A549 (cell line): ENCODE data around the gene GSE1.

Experiments
- MAX ChIP-seq: IDR thresholded peaks from 2 replicates; pipeline ENCODE4 v1.6.1; 2012
- POLR2A ChIP-seq: IDR thresholded peaks from 2 replicates; pipeline ENCODE4 v1.6.1; 2012; ENCODE audit warnings: mild to moderate bottlenecking, low read length
- RAD21 ChIP-seq, 2 experiments: fragments of >200 bp in 1 of 2; sonication (Bioruptor Twin) in 1 of 2; formaldehyde crosslinking in 1 of 2; IDR thresholded peaks in 1 of 2; conservative IDR thresholded peaks in 1 of 2; 2 replicates in 1 of 2; 3 replicates in 1 of 2; pipeline ENCODE4 v1.6.1; 2012 to 2018; ENCODE audit warnings: inconsistent platforms in 1 of 2
- RCOR1 ChIP-seq: fragments of 150-350 bp; IDR thresholded peaks from 2 replicates; pipeline ENCODE4 v1.6.1; 2014; ENCODE audit warnings: antibody characterized with exemption, low read length, low read depth

- TF ChIP-seq MAX (no peak), POLR2A (no peak), RCOR1 (no peak), RAD21 (conservative IDR thresholded peaks at IDR 0.05 in 1 of 2, IDR thresholded peaks at IDR 0.05 in 1 of 2) (no peak)
Measured at GRCh38 chr16:85598141-85598540, 15.0 kb upstream of the GSE1 start.
